HepG2 (cell line): ENCODE measurements around the gene ANKRD10. TPM values are rescaled to one million over a fixed set of nuclear protein-coding genes. Genes with fewer than 3 reads are reported as not detected.

ENCODE experiments used
- ARHGAP35 ChIP-seq: sonication (generic); formaldehyde crosslinking; IDR thresholded peaks from 2 replicates; pipeline ENCODE4 v1.9.0; 2022; ENCODE audit warnings: mild to moderate bottlenecking, inconsistent platforms, moderate library complexity, missing genetic modification reagents, borderline replicate concordance
- BCL3 ChIP-seq: sonication (generic); formaldehyde crosslinking; IDR thresholded peaks from 2 replicates; pipeline ENCODE4 v1.5.1; 2020; ENCODE audit warnings: mild to moderate bottlenecking, missing genetic modification reagents, moderate library complexity
- EED ChIP-seq: sonication (generic); formaldehyde crosslinking; IDR thresholded peaks from 2 replicates; pipeline ENCODE4 v1.5.0; 2020; ENCODE audit warnings: mild to moderate bottlenecking, missing genetic modification reagents
- GFI1 ChIP-seq: sonication (generic); formaldehyde crosslinking; IDR thresholded peaks from 2 replicates; pipeline ENCODE4 v1.5.0; 2020; ENCODE audit warnings: missing genetic modification reagents, mild to moderate bottlenecking, borderline replicate concordance
- GPBP1L1 ChIP-seq: sonication (generic); formaldehyde crosslinking; IDR thresholded peaks from 2 replicates; pipeline ENCODE4 v1.5.0; 2020; ENCODE audit warnings: mild to moderate bottlenecking, missing genetic modification reagents
- HIC2 ChIP-seq: sonication (generic); formaldehyde crosslinking; IDR thresholded peaks from 2 replicates; pipeline ENCODE4 v1.9.0; 2022; ENCODE audit warnings: low read depth, missing genetic modification reagents
- MAFG ChIP-seq: sonication (generic); formaldehyde crosslinking; IDR thresholded peaks from 2 replicates; pipeline ENCODE4 v1.5.1; 2020; ENCODE audit warnings: mild to moderate bottlenecking, missing genetic modification reagents
- MED8 ChIP-seq: sonication (generic); formaldehyde crosslinking; IDR thresholded peaks from 2 replicates; pipeline ENCODE4 v1.8.1; 2023; ENCODE audit warnings: mild to moderate bottlenecking, missing genetic modification reagents; ENCODE audit not compliant: insufficient replicate concordance
- MXD4 ChIP-seq: IDR thresholded peaks from 2 replicates; pipeline ENCODE4 v1.6.1; 2016; ENCODE audit warnings: mild to moderate bottlenecking, missing biosample characterization, missing genetic modification reagents
- RORA ChIP-seq: sonication (generic); formaldehyde crosslinking; IDR thresholded peaks from 2 replicates; pipeline ENCODE4 v1.5.0; 2020; ENCODE audit warnings: mild to moderate bottlenecking, missing genetic modification reagents, moderate library complexity
- SNAI1 ChIP-seq: sonication (generic); formaldehyde crosslinking; IDR thresholded peaks from 2 replicates; pipeline ENCODE4 v1.5.0; 2020; ENCODE audit warnings: mild to moderate bottlenecking, missing genetic modification reagents, borderline replicate concordance
- SNAPC2 ChIP-seq: sonication (generic); formaldehyde crosslinking; IDR thresholded peaks from 2 replicates; pipeline ENCODE4 v1.8.1; 2022; ENCODE audit warnings: mild to moderate bottlenecking, missing genetic modification reagents
- STAG1 ChIP-seq: sonication (generic); formaldehyde crosslinking; IDR thresholded peaks from 2 replicates; pipeline ENCODE4 v1.4.0; 2020; ENCODE audit warnings: missing genetic modification reagents
- TERF1 ChIP-seq: sonication (generic); formaldehyde crosslinking; IDR thresholded peaks from 2 replicates; pipeline ENCODE4 v1.8.0; 2022; ENCODE audit warnings: mild to moderate bottlenecking, missing genetic modification reagents, moderate library complexity
- ZNF33A ChIP-seq: sonication (generic); formaldehyde crosslinking; IDR thresholded peaks from 2 replicates; pipeline ENCODE4 v1.5.1; 2020; ENCODE audit warnings: missing genetic modification reagents, mild to moderate bottlenecking, moderate library complexity, borderline replicate concordance
- ZNF724P ChIP-seq: sonication (generic); formaldehyde crosslinking; IDR thresholded peaks from 2 replicates; pipeline ENCODE4 v1.8.0; 2022; ENCODE audit warnings: missing genetic modification reagents, borderline replicate concordance
- ZNF792 ChIP-seq: IDR thresholded peaks from 2 replicates; pipeline ENCODE4 v1.6.1; 2016
- ZNF839 ChIP-seq: sonication (generic); formaldehyde crosslinking; IDR thresholded peaks from 2 replicates; pipeline ENCODE4 v1.4.0; 2020; ENCODE audit warnings: missing genetic modification reagents, mild to moderate bottlenecking, borderline replicate concordance
- ZSCAN9 ChIP-seq: IDR thresholded peaks from 2 replicates; pipeline ENCODE4 v1.6.1; 2016; ENCODE audit warnings: borderline replicate concordance
- polyA plus RNA-seq, 8 experiments: library from polyadenylated mRNA; depleted of rRNA in 3 of 8; stranded (reverse) in 7 of 8; unstranded in 1 of 8; fragments of >200 nt; fragmentation: Illumina TruSeq in 4 of 8; extraction: Trizol in 4 of 8; gene quantifications; 2 replicates each; pipeline versions ENCODE4 v1.2.1 to v1.2.3, GENCODE V29; 2011 to 2016; ENCODE audit warnings: low read depth in 4 of 8, missing spikeins in 1 of 8, mixed read lengths in 1 of 8; ENCODE audit not compliant: insufficient read depth in 1 of 8
- total RNA-seq, 5 experiments: library from RNA; depleted of rRNA; stranded (reverse); fragments of >200 nt; fragmentation: Illumina TruSeq; extraction: Trizol; gene quantifications; 2 replicates each; pipeline ENCODE4 v1.2.3, GENCODE V29; 2016; ENCODE audit warnings: low read depth in 1 of 5
- TF ChIP-seq, protein P1 (sequence below): IDR thresholded peaks from 2 replicates; pipeline ENCODE4 v1.6.1; 2016; ENCODE audit warnings: mild to moderate bottlenecking

The ANKRD10 gene
- total and polyA plus RNA-seq, 2 of the 13 experiments (the other 11 are each of a cell fraction or from before 2014, with no cell fraction given), result 108 to 115 TPM

DNA sequence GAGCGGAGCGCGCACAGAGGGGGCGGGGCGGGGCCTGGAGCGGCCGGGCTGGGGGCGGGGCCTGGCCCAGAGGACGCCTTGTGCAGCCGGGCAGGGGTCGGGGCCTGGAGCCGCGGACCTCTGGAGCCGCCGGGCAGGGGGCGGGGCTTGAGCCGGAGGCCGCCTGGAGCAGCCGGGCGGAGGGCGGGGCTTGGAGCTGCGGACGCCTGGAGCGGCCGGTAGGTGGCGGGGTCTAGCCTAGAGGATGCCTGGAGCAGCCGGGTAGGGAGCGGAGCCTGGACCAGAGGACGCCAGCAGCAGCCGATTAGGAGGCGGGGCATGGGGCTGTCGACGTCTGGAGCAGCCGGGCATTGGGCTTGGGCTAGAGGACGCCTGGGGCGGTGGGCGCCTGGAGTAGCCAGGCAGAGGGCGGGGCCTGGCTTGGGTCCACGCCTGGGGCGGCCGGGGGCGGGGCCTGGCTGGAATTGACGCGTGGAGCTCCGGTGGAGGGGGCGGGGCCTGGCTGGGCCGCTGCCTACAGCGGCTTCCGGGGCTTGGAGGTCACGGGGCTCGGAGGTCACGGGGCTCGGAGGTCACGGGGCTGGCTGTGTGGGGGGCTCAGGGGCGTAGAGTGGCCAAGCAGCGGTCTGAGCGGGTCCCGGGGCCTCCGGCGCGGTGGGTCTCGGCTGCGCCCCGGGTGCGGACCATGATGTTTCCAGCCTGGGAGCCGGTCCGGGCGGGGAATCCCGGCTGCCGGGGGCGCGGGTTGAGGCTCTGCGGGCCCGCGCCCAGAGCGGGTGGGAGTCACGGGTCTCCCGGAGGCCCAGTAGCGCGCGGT, at the start of gene ANKRD10 (continued):
- no peak for TF ChIP-seq ZSCAN9 (CRISPR knock-in tag)
- TF ChIP-seq GPBP1L1 (CRISPR knock-in tag), result no peak
- no peak for TF ChIP-seq MAFG
- no peak for TF ChIP-seq EED (CRISPR knock-in tag)
- TF ChIP-seq BCL3, result 0 out of 2 replicates have a peak, but pooled peaks have one; percentile 44
- TF ChIP-seq HIC2, result no peak; the same call in 1 of the 2 replicates
- no peak for TF ChIP-seq SNAPC2 (CRISPR knock-in tag)
- TF ChIP-seq TERF1, result no peak; the same call in 1 of the 2 replicates
- TF ChIP-seq ZNF839 (CRISPR knock-in tag), result no peak
- TF ChIP-seq MXD4 (CRISPR knock-in tag), result no peak
- TF ChIP-seq, protein P1, sequence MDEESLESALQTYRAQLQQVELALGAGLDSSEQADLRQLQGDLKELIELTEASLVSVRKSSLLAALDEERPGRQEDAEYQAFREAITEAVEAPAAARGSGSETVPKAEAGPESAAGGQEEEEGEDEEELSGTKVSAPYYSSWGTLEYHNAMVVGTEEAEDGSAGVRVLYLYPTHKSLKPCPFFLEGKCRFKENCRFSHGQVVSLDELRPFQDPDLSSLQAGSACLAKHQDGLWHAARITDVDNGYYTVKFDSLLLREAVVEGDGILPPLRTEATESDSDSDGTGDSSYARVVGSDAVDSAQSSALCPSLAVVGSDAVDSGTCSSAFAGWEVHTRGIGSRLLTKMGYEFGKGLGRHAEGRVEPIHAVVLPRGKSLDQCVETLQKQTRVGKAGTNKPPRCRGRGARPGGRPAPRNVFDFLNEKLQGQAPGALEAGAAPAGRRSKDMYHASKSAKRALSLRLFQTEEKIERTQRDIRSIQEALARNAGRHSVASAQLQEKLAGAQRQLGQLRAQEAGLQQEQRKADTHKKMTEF (CRISPR knock-in tag), result peak; percentile 57; the same call in 1 of the 2 replicates
- no peak for TF ChIP-seq SNAI1 (CRISPR knock-in tag)
- TF ChIP-seq RORA (CRISPR knock-in tag), result no peak
- TF ChIP-seq MED8 (CRISPR knock-in tag), result no peak
- no peak for TF ChIP-seq ARHGAP35 (CRISPR knock-in tag)
- TF ChIP-seq ZNF724P (CRISPR knock-in tag), result no peak
- TF ChIP-seq ZNF792 (CRISPR knock-in tag), result no peak
- no peak for TF ChIP-seq ZNF33A (CRISPR knock-in tag)
- TF ChIP-seq STAG1 (CRISPR knock-in tag), result peak; percentile 41
- TF ChIP-seq GFI1 (CRISPR knock-in tag), result no peak
